Ishikawa (cell line): Measurements from ENCODE around the gene FHL1.

Source experiments
- CEBPB ChIP-seq: IDR thresholded peaks from 2 replicates; pipeline ENCODE4 v1.6.1; 2012
- CREB1 ChIP-seq: IDR thresholded peaks from 2 replicates; pipeline ENCODE4 v1.6.1; 2012; ENCODE audit warnings: low read depth
- EGR1 ChIP-seq: IDR thresholded peaks from 2 replicates; pipeline ENCODE4 v1.6.1; 2012
- EP300 ChIP-seq: IDR thresholded peaks from 2 replicates; pipeline ENCODE4 v1.6.1; 2012; ENCODE audit warnings: borderline replicate concordance
- FOXM1 ChIP-seq: IDR thresholded peaks from 2 replicates; pipeline ENCODE4 v1.6.1; 2012; ENCODE audit warnings: low read depth, borderline replicate concordance
- MAX ChIP-seq: IDR thresholded peaks from 2 replicates; pipeline ENCODE4 v1.6.1; 2012
- NFIC ChIP-seq: IDR thresholded peaks from 2 replicates; pipeline ENCODE4 v1.6.1; 2012
- RAD21 ChIP-seq: IDR thresholded peaks from 2 replicates; pipeline ENCODE4 v1.6.1; 2012; ENCODE audit warnings: low read depth
- TAF1 ChIP-seq: IDR thresholded peaks from 2 replicates; pipeline ENCODE4 v1.6.1; 2012; ENCODE audit warnings: low read depth, mild to moderate bottlenecking
- TCF12 ChIP-seq: IDR thresholded peaks from 2 replicates; pipeline ENCODE4 v1.6.1; 2012; ENCODE audit warnings: low read depth
- TEAD4 ChIP-seq: IDR thresholded peaks from 2 replicates; pipeline ENCODE4 v1.6.1; 2012
- USF1 ChIP-seq: IDR thresholded peaks from 2 replicates; pipeline ENCODE4 v1.6.1; 2012
- YY1 ChIP-seq: IDR thresholded peaks from 2 replicates; pipeline ENCODE4 v1.6.1; 2012; ENCODE audit warnings: low read depth
- ZBTB7A ChIP-seq: IDR thresholded peaks from 2 replicates; pipeline ENCODE4 v1.6.1; 2012; ENCODE audit warnings: low read depth
- TF ChIP-seq, protein P1 (sequence below): IDR thresholded peaks from 2 replicates; pipeline ENCODE4 v1.6.1; 2012; ENCODE audit warnings: low read depth, mild to moderate bottlenecking

The FHL1 gene

GRCh38 chrX:136211766-136212556 lies 64.6 kb downstream of the FHL1 start:
- TF ChIP-seq CEBPB (no peak), TCF12 (no peak), CREB1 (no peak), EP300 (no peak), FOXM1 (no peak), RAD21 (no peak), MAX (no peak), YY1 (no peak), NFIC (no peak), EGR1 (no peak), USF1 (no peak), TAF1 (no peak), TEAD4 (no peak), ZBTB7A (no peak)
- TF ChIP-seq, protein P1, sequence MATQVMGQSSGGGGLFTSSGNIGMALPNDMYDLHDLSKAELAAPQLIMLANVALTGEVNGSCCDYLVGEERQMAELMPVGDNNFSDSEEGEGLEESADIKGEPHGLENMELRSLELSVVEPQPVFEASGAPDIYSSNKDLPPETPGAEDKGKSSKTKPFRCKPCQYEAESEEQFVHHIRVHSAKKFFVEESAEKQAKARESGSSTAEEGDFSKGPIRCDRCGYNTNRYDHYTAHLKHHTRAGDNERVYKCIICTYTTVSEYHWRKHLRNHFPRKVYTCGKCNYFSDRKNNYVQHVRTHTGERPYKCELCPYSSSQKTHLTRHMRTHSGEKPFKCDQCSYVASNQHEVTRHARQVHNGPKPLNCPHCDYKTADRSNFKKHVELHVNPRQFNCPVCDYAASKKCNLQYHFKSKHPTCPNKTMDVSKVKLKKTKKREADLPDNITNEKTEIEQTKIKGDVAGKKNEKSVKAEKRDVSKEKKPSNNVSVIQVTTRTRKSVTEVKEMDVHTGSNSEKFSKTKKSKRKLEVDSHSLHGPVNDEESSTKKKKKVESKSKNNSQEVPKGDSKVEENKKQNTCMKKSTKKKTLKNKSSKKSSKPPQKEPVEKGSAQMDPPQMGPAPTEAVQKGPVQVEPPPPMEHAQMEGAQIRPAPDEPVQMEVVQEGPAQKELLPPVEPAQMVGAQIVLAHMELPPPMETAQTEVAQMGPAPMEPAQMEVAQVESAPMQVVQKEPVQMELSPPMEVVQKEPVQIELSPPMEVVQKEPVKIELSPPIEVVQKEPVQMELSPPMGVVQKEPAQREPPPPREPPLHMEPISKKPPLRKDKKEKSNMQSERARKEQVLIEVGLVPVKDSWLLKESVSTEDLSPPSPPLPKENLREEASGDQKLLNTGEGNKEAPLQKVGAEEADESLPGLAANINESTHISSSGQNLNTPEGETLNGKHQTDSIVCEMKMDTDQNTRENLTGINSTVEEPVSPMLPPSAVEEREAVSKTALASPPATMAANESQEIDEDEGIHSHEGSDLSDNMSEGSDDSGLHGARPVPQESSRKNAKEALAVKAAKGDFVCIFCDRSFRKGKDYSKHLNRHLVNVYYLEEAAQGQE = no peak

DNA sequence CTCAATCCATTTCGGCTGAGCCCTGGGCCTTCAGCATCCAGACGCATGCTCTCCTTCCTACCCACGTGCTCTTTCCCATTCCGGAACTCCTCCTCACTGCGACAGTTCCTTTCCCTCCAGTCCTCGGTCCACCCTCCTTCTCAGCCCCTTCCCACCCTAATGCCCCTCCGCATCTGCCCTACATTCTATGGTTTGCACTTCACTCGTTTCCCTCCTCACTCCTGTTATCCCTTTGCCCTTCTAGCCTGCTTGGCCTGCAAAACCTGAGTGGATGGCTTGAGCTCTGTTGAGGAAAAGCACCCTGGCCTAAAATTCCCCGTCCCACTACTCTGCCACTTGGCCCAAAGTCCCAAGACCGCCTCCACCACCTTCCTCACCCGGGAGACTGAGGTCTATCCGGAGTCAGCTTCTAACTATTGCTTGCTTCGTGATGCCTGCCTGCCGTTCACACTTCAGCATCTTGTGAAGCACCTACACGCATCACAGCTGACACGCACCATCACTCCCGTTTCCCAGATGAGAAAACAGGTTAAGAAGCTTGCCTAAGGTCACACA lies 65.3 kb downstream of the FHL1 start:
- TF ChIP-seq, protein P1 = no peak
- no peak for TF ChIP-seq CEBPB
- TF ChIP-seq MAX = no peak

- TF ChIP-seq CEBPB = no peak
- TF ChIP-seq FOXM1 = no peak
- TF ChIP-seq RAD21 = no peak
- TF ChIP-seq NFIC = no peak
- no peak for TF ChIP-seq TEAD4
- no peak for TF ChIP-seq TAF1
- TF ChIP-seq EGR1 = no peak
- no peak for TF ChIP-seq CREB1
- no peak for TF ChIP-seq TCF12
- no peak for TF ChIP-seq EP300
- TF ChIP-seq YY1 = no peak
- TF ChIP-seq, protein P1 = no peak
These were observed 67.2 kb downstream of the FHL1 start for GRCh38 chrX:136214551-136214950.

DNA sequence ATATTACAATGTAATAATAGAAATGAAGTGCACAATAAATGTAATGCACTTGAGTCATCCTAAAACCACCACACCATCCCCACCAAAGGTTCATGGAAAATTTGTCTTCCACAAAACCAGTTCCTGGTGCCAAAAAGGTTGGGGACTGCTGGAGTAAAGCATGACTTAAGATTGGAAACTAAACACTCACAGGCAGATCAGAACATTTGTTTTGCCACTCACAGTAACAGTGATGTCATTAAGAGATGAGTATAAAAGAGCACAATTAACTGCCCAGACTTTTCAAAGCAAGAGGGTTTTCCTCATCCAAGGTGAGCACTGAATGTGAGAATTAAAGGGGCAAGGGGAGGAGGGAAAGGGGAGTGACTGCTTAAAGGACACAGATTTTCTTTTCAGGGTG lies 68.2 kb downstream of the FHL1 start:
- TF ChIP-seq FOXM1 (no peak), CREB1 (no peak), RAD21 (no peak), USF1 (no peak), ZBTB7A (no peak), NFIC (no peak)
- TF ChIP-seq, protein P1 = no peak
